Esophagus squamous epithelium (tissue), 4 donors: ENCODE results near the gene PTPRJ.

Experiments
- POLR2A ChIP-seq, 4 donors: fragments of 450-650 bp; IDR thresholded peaks; one replicate each; pipeline ENCODE4 v1.6.1; 2017; ENCODE audit warnings: antibody characterized with exemption in 4 of 4, mild to moderate bottlenecking in 4 of 4, moderate library complexity in 3 of 4
- TF ChIP-seq, protein P1 (sequence below), 6 experiments: fragments of 450-650 bp in 4 of 6; fragments of 200-600 bp in 2 of 6; sonication (generic) in 2 of 6; IDR thresholded peaks; one replicate each; pipeline ENCODE4 v1.5.1; 2016 to 2019; ENCODE audit warnings: antibody characterized with exemption in 6 of 6, mild to moderate bottlenecking in 4 of 6, moderate library complexity in 4 of 6

DNA sequence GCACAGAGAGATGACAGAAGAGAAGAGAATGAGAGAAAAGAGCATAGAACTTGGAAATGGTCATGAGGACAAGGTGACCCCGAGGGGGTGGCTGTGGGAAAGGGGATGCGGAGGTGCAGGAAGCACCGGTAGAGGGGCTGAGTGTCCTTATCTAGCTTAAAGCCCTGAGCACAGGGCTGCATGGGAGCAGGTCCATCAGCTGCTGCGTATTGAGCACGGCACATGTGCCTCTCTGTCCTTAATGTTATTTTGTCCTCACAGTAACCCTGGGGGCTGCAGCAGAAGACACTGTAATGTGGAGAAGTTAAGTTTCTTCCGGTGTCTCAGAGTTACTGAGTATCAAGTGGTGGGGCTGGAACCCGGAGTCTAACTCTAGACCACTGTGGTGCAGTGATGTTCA lies 141.9 kb downstream of the PTPRJ start:
- TF ChIP-seq, protein P1, sequence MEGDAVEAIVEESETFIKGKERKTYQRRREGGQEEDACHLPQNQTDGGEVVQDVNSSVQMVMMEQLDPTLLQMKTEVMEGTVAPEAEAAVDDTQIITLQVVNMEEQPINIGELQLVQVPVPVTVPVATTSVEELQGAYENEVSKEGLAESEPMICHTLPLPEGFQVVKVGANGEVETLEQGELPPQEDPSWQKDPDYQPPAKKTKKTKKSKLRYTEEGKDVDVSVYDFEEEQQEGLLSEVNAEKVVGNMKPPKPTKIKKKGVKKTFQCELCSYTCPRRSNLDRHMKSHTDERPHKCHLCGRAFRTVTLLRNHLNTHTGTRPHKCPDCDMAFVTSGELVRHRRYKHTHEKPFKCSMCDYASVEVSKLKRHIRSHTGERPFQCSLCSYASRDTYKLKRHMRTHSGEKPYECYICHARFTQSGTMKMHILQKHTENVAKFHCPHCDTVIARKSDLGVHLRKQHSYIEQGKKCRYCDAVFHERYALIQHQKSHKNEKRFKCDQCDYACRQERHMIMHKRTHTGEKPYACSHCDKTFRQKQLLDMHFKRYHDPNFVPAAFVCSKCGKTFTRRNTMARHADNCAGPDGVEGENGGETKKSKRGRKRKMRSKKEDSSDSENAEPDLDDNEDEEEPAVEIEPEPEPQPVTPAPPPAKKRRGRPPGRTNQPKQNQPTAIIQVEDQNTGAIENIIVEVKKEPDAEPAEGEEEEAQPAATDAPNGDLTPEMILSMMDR (IDR thresholded peaks at IDR 0.05), result no peak
- TF ChIP-seq POLR2A (IDR thresholded peaks at IDR 0.05), result no peak
